Adrenal gland (tissue), 12 donors: ENCODE data around the gene DARS1. TPM values are rescaled to one million over a fixed set of nuclear protein-coding genes. Genes with fewer than 3 reads are reported as not detected.

Experiments used
- DNase-seq, 7 donors: peaks; one replicate each; pipeline ENCODE4 v3.0.0-alpha.2; 2019 to 2020
- H3K27ac ChIP-seq, 5 donors: fragments of 200-600 bp; sonication (generic) in 4 of 5; 1 replicate in 3 of 5; 2 replicates in 2 of 5; pipeline versions ENCODE4 v1.5.1 to v1.8.0; 2016 to 2020; ENCODE audit warnings: mild to moderate bottlenecking in 1 of 5
- H3K27me3 ChIP-seq: fragments of 200-600 bp; 2 replicates; pipeline ENCODE4 v1.8.0; 2021
- H3K36me3 ChIP-seq, 2 donors: fragments of 200-600 bp; replicated peaks in 1 of 2; 1 replicate in 1 of 2; 2 replicates in 1 of 2; pipeline versions ENCODE4 v1.5.1 to v1.8.0; 2018 to 2022
- H3K4me1 ChIP-seq, 2 donors: fragments of 200-600 bp; replicated peaks in 1 of 2; 1 replicate in 1 of 2; 2 replicates in 1 of 2; pipeline versions ENCODE4 v1.5.1 to v1.8.0; 2018 to 2021
- H3K4me3 ChIP-seq, 4 donors: fragments of 200-600 bp; sonication (generic) in 3 of 4; one replicate each; pipeline ENCODE4 v1.5.1; 2016 to 2018
- H3K9me3 ChIP-seq, 3 donors: fragments of 200-600 bp; sonication (generic) in 1 of 3; replicated peaks in 1 of 3; 1 replicate in 2 of 3; 2 replicates in 1 of 3; pipeline versions ENCODE4 v1.5.1 to v1.8.0; 2016 to 2021
- CTCF ChIP-seq, 6 experiments: fragments of 450-650 bp in 4 of 6; fragments of 200-600 bp in 2 of 6; sonication (generic) in 1 of 6; IDR thresholded peaks; 1 replicate in 5 of 6; 2 replicates in 1 of 6; pipeline versions ENCODE4 v1.5.1 to v1.8.0; 2016 to 2021; ENCODE audit warnings: antibody characterized with exemption in 6 of 6, mild to moderate bottlenecking in 2 of 6, moderate library complexity in 1 of 6
- POLR2A ChIP-seq, 2 donors: fragments of 450-650 bp; IDR thresholded peaks; one replicate each; pipeline ENCODE4 v1.6.1; 2017; ENCODE audit warnings: antibody characterized with exemption in 2 of 2, mild to moderate bottlenecking in 2 of 2, moderate library complexity in 1 of 2
- WGBS, 4 donors: extraction: QIAGEN DNeasy Blood & Tissue Kit in 2 of 4; methylation state at CpG; one replicate each; pipeline versions ENCODE4 v1.1.5 to v1.1.7; 2013 to 2017; 5-methylcytosine and 5-hydroxymethylcytosine counted together
- intact Hi-C, 2 donors: fragments of 100-400 bp; cut with DNase I; formaldehyde crosslinking; loops; one replicate each; pipeline versions ENCODE4 v1.14.1 to v1.15.0; 2022 to 2023
- polyA plus RNA-seq, 3 donors: library from polyadenylated mRNA; stranded (reverse); fragments of 200-250 nt in 2 of 3; fragments of 350-450 nt in 1 of 3; fragmentation: Illumina TruSeq in 1 of 3; extraction: RNeasy Lipid Tissue Mini Kit (QIAGEN cat#74804) in 1 of 3; gene quantifications; one replicate each; pipeline ENCODE4 v1.2.3, GENCODE V29; 2013 to 2014
- total RNA-seq, 9 donors: library from RNA; depleted of rRNA in 4 of 9; stranded (reverse); fragments of >200 nt in 4 of 9; fragments of 120-200 nt in 1 of 9; fragmentation: NEBNext Ultra II Directional in 1 of 9; extraction: Animal tissue kit (Norgen Biotek cat#: 25700) in 1 of 9; gene quantifications; one replicate each; pipeline versions ENCODE4 v1.1.0 to v1.2.4, GENCODE V29; 2013 to 2023
- donor health status: healthy with polysubstance abuse.
- donor health status: Bipolar disorder and iron deficiency.
- donor health status: DM: yes; HTN: yes; CAD: no.
- donor health status: DM: no; HTN: no; CAD: no.
- donor health status: DM: no; HTN: no; CAD: no.
- donor health status: DM: yes; HTN: yes; CAD: no.

DARS1 gene
- total and polyA plus RNA-seq, 12 donors, result 50.6 to 159 (median 82.9) TPM

DNA sequence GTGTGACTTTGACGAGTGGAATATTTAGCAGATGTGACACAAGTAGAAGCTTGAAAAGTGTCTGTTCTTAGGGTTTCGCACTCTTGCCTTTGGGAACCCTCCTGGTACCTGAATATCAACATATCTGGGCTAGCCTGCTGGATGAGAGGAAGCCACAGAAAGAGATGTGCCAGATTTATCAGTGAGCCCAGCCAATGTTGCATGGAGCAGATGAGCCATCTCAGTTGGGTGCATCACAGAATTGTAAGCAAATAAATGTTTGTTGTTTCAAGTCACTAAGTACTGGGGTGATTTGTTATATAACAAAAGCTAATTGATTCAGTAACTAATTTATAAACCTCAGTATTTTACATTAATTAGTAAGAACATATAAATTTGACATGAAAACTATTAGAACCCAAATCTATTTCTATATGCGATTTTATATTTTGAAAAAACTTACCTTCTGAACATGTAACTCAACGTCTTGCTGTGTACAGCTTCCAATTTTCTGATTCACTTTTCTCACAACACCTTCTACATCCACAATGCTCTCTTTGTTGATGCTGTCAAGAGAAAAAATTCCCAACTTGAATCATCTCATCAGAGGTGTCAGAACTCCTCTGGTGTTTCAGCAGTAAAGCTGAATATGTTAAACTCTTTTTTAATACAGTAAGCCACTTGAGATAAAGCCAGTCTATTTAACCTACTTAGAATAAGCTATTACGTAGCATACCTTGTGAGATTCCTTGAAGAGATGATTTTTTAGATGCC lies 42.3 kb downstream of the DARS1 start:
- no peak for DNase-seq
- TF ChIP-seq POLR2A (IDR thresholded peaks at IDR 0.05) (no peak), CTCF (IDR thresholded peaks at IDR 0.05) (no peak)
- Histone ChIP-seq H3K4me1 (no peaks in the 10 kb centered on the region), H3K27me3 (no peaks in the 10 kb centered on the region), H3K9me3 (no peaks in the 10 kb centered on the region), H3K36me3 (peaks cover 0 to 7% of the 10 kb centered on the region in 2 donors), H3K27ac (no peak overlapping the region), H3K4me3 (no peak overlapping the region)
- 94 to 96% (median 95%) methylated on average over 5 of the region's 5 CpGs for WGBS, 4 donors
- intact Hi-C loops, result no loop called here

DNA sequence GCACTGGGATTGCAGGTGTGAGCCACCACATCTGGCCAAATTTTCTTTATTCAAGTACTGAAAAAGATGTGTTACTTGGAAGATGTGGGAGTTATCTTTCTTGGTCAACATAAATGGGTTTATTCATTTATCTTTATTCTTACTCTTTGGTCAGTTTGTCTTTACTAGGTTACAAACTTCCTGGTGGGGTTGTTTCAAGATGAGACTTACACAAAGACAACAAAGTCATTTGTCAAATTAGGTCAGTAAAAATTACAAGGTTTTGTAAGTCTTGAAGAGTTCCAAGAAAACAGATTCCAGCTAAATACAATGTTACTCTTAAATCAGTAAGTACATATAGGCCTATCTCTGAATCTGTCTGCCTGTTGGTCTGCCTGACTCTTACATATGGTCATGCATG lies 48.9 kb downstream of the DARS1 start:
- Histone ChIP-seq H3K36me3 (peaks cover 0 to 12% of the 10 kb centered on the region in 2 donors), H3K9me3 (no peaks in the 10 kb centered on the region), H3K27me3 (no peaks in the 10 kb centered on the region), H3K4me3 (no peak overlapping the region), H3K4me1 (no peaks in the 10 kb centered on the region), H3K27ac (no peak overlapping the region)
- intact Hi-C loops, result no loop called here
- TF ChIP-seq POLR2A (IDR thresholded peaks at IDR 0.05), result no peak
- no peak for TF ChIP-seq CTCF (IDR thresholded peaks at IDR 0.05)
- no peak for DNase-seq

GRCh38 chr2:135935914-135936313 lies 49.5 kb downstream of the DARS1 start:
- H3K36me3 ChIP-seq, result peaks cover 0 to 12% of the 10 kb centered on the region in 2 donors
- no peak overlapping the region for H3K4me3 ChIP-seq
- no peaks in the 10 kb centered on the region for H3K9me3 ChIP-seq
- intact Hi-C loops, result no loop called here
- TF ChIP-seq POLR2A (IDR thresholded peaks at IDR 0.05) (no peak), CTCF (IDR thresholded peaks at IDR 0.05) (no peak)
- no peak for DNase-seq
- H3K4me1 ChIP-seq, result no peaks in the 10 kb centered on the region
- H3K27ac ChIP-seq, result no peak overlapping the region
- no peaks in the 10 kb centered on the region for H3K27me3 ChIP-seq

DNA sequence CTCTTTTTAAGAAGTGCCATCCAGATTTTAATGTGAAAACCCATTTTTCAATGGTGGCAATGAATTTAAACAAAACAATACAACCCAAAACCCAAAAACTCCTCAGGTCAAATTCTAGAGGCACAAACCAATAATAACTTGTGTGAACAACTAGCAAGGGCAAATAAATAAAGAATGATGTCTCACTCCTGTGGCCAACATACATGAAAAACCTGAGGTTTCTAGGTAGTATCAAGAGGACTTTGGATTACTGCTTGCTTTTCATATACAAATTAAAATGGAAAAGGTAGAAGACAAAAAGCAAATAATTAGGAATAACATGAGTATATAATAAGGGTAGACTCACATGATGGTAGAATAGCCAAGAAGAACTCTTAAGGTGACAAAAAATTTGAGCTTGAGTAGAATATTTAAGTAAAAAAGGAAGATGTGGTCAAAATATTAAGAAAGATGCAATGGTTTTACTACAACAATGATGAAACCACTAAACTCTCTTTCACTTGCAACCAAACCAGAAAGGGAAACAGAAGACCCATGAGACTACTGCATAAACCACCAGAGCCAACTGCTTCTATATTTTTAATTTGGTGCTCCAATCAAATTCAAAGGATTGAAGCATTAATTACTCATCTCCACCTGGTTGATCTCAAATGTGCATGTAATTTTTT lies 53.5 kb downstream of the DARS1 start:
- no peaks in the 10 kb centered on the region for H3K27me3 ChIP-seq
- DNase-seq, result no peak
- H3K9me3 ChIP-seq, result no peaks in the 10 kb centered on the region
- H3K36me3 ChIP-seq, result peaks cover 0 to 21% of the 10 kb centered on the region in 2 donors
- intact Hi-C loops, result no loop called here
- TF ChIP-seq POLR2A (IDR thresholded peaks at IDR 0.05), result no peak
- TF ChIP-seq CTCF (IDR thresholded peaks at IDR 0.05), result no peak
- H3K4me1 ChIP-seq, result no peaks in the 10 kb centered on the region
- H3K4me3 ChIP-seq, result no peak overlapping the region
- no peak overlapping the region for H3K27ac ChIP-seq
